Measurements from ENCODE around the gene SLC16A11. TPM values are rescaled to one million over a fixed set of nuclear protein-coding genes. Genes with fewer than 3 reads are reported as not detected.

SLC16A11 gene
- total RNA-seq, 1 experiment from 2014 or later: 0.48 TPM

DNA sequence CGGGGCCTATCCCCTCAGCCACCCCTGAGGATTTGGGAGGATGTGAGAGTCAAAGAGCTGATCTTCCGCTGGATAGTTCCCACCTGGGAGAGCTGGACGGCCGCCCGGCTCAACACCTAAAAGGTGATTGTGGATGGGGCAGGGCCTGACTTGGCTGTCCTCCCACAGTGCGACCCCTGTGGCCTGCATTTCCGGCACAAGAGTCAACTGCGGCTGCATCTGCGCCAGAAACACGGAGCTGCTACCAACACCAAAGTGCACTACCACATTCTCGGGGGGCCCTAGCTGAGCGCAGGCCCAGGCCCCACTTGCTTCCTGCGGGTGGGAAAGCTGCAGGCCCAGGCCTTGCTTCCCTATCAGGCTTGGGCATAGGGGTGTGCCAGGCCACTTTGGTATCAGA is 16.6 kb downstream of the SLC16A11 start:
- peaks cover 26% of the 10 kb centered on the region for H3K36me3 Mint-ChIP-seq
- peaks cover 31% of the 10 kb centered on the region for H3K27me3 Mint-ChIP-seq (ENCODE audit: low read depth)
- no peaks in the 10 kb centered on the region for H3K9me3 Mint-ChIP-seq
- DNase-seq (ENCODE audit: low spot score) (no peak), ATAC-seq (no peak)
- POLR2A ChIA-PET: interaction anchor here (1.1 kb wide), 1 partner anchor 9 kb away, joined by 3 read pairs; the partner anchor contains the start of gene SLC16A13
- peaks cover 18% of the 10 kb centered on the region; the same call in 1 of the 2 replicates for H3K4me1 Mint-ChIP-seq
- no peak overlapping the region for H3K4me3 Mint-ChIP-seq
- H3K27ac Mint-ChIP-seq: no peak overlapping the region
- TF ChIP-seq, protein P1, sequence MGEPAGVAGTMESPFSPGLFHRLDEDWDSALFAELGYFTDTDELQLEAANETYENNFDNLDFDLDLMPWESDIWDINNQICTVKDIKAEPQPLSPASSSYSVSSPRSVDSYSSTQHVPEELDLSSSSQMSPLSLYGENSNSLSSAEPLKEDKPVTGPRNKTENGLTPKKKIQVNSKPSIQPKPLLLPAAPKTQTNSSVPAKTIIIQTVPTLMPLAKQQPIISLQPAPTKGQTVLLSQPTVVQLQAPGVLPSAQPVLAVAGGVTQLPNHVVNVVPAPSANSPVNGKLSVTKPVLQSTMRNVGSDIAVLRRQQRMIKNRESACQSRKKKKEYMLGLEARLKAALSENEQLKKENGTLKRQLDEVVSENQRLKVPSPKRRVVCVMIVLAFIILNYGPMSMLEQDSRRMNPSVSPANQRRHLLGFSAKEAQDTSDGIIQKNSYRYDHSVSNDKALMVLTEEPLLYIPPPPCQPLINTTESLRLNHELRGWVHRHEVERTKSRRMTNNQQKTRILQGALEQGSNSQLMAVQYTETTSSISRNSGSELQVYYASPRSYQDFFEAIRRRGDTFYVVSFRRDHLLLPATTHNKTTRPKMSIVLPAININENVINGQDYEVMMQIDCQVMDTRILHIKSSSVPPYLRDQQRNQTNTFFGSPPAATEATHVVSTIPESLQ (CRISPR knock-in tag; IDR thresholded peaks at IDR 0.05): no peak
- TF ChIP-seq, protein P2, sequence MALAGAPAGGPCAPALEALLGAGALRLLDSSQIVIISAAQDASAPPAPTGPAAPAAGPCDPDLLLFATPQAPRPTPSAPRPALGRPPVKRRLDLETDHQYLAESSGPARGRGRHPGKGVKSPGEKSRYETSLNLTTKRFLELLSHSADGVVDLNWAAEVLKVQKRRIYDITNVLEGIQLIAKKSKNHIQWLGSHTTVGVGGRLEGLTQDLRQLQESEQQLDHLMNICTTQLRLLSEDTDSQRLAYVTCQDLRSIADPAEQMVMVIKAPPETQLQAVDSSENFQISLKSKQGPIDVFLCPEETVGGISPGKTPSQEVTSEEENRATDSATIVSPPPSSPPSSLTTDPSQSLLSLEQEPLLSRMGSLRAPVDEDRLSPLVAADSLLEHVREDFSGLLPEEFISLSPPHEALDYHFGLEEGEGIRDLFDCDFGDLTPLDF (CRISPR knock-in tag; IDR thresholded peaks at IDR 0.05): no peak
- no peak for TF ChIP-seq RELA (CRISPR knock-in tag; IDR thresholded peaks at IDR 0.05; ENCODE audit: borderline replicate concordance)
- CTCF ChIA-PET: interaction anchor here (1.2 to 1.4 kb wide), 2 partner anchors 8 to 150 kb away, joined by 3 to 4 read pairs; partner anchors contain the start of gene SLC16A13

DNA sequence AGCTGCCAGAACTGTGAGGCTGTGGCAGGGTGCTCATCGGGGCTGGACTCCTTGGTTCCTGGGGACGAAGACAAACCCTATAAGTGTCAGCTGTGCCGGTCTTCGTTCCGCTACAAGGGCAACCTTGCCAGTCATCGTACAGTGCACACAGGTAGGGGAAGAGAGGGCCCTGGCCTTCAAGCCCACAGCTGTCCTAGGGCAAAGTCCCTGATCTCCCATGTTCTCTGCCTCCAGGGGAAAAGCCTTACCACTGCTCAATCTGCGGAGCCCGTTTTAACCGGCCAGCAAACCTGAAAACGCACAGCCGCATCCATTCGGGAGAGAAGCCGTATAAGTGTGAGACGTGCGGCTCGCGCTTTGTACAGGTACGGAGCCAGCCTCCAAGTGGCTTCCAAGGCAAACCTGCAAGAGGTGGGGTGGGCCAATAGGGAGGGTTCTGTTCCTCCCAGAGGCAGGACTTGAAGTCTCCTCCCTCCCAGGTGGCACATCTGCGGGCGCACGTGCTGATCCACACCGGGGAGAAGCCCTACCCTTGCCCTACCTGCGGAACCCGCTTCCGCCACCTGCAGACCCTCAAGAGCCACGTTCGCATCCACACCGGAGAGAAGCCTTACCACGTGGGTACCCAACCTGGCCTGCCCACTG is 17.3 kb downstream of the SLC16A11 start:
- no peak for TF ChIP-seq ZNF232 (CRISPR knock-in tag; IDR thresholded peaks at IDR 0.05)
- peaks cover 21% of the 10 kb centered on the region for H3K4me1 Mint-ChIP-seq
- ChIA-PET POLR2A (interaction anchor here (1.1 to 1.4 kb wide), 2 partner anchors 9 kb away, joined by 3 to 4 read pairs; partner anchors contain the start of gene SLC16A13), CTCF (interaction anchor here (1.4 kb wide), 1 partner anchor 9 kb away, joined by 4 read pairs; the partner anchor contains the start of gene SLC16A13)
- H3K27me3 Mint-ChIP-seq (ENCODE audit: low read depth): peaks cover 36% of the 10 kb centered on the region
- DNase-seq (ENCODE audit: low spot score) (no peak), ATAC-seq (no peak)
- peaks cover 26% of the 10 kb centered on the region for H3K36me3 Mint-ChIP-seq
- H3K9me3 Mint-ChIP-seq: no peaks in the 10 kb centered on the region
- H3K4me3 Mint-ChIP-seq: no peak overlapping the region
- H3K27ac Mint-ChIP-seq: no peak overlapping the region

DNA sequence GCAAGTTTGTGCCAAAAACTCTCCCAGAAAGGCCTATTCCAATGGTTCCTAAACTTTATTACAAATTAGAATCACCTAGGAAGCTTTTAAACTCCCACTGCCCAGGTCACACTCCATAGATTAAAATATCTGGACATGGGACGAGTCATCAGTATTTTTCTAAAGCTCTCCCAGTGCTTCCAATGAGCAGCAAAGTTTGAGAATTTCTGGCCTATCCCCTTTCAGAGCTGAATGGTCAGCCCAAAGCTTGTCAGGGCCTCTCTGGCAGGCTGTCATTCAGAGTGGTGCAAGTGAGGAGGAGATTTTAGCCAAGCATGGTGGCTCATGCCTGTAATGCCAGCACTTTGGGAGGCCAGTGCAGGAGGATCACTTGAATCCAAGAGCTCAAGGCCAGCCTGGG is 18.6 kb downstream of the SLC16A11 start:
- H3K27me3 Mint-ChIP-seq (ENCODE audit: low read depth): peaks cover 47% of the 10 kb centered on the region
- ChIA-PET POLR2A (interaction anchor here (1.4 kb wide), 1 partner anchor 10 kb away, joined by 4 read pairs; the partner anchor contains the start of gene SLC16A13), CTCF (interaction anchor here (0.8 to 1.2 kb wide), 2 partner anchors 29 to 139 kb away, joined by 3 read pairs; partner anchors contain the start of gene ALOX12)
- no peak for ATAC-seq
- H3K9me3 Mint-ChIP-seq: no peaks in the 10 kb centered on the region
- peaks cover 25% of the 10 kb centered on the region for H3K36me3 Mint-ChIP-seq
- peaks cover 34% of the 10 kb centered on the region for H3K4me1 Mint-ChIP-seq
- H3K27ac Mint-ChIP-seq: no peak overlapping the region
- DNase-seq (ENCODE audit: low spot score): no peak
- H3K4me3 Mint-ChIP-seq: no peak overlapping the region
- no peak for TF ChIP-seq TEAD4 (CRISPR knock-in tag; IDR thresholded peaks at IDR 0.05)
- TF ChIP-seq, protein P3, sequence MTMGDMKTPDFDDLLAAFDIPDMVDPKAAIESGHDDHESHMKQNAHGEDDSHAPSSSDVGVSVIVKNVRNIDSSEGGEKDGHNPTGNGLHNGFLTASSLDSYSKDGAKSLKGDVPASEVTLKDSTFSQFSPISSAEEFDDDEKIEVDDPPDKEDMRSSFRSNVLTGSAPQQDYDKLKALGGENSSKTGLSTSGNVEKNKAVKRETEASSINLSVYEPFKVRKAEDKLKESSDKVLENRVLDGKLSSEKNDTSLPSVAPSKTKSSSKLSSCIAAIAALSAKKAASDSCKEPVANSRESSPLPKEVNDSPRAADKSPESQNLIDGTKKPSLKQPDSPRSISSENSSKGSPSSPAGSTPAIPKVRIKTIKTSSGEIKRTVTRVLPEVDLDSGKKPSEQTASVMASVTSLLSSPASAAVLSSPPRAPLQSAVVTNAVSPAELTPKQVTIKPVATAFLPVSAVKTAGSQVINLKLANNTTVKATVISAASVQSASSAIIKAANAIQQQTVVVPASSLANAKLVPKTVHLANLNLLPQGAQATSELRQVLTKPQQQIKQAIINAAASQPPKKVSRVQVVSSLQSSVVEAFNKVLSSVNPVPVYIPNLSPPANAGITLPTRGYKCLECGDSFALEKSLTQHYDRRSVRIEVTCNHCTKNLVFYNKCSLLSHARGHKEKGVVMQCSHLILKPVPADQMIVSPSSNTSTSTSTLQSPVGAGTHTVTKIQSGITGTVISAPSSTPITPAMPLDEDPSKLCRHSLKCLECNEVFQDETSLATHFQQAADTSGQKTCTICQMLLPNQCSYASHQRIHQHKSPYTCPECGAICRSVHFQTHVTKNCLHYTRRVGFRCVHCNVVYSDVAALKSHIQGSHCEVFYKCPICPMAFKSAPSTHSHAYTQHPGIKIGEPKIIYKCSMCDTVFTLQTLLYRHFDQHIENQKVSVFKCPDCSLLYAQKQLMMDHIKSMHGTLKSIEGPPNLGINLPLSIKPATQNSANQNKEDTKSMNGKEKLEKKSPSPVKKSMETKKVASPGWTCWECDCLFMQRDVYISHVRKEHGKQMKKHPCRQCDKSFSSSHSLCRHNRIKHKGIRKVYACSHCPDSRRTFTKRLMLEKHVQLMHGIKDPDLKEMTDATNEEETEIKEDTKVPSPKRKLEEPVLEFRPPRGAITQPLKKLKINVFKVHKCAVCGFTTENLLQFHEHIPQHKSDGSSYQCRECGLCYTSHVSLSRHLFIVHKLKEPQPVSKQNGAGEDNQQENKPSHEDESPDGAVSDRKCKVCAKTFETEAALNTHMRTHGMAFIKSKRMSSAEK (CRISPR knock-in tag; IDR thresholded peaks at IDR 0.05; ENCODE audit: borderline replicate concordance): no peak
- no peak for TF ChIP-seq NFYB (CRISPR knock-in tag; conservative IDR thresholded peaks at IDR 0.05; ENCODE audit: low read depth)
- TF ChIP-seq SMAD3 (CRISPR knock-in tag; IDR thresholded peaks at IDR 0.05; ENCODE audit: borderline replicate concordance): no peak
- no peak for TF ChIP-seq ZNF232 (CRISPR knock-in tag; IDR thresholded peaks at IDR 0.05)
- no peak for TF ChIP-seq ZNF263 (CRISPR knock-in tag; IDR thresholded peaks at IDR 0.05; ENCODE audit: low read depth)
- TF ChIP-seq CREB1 (CRISPR knock-in tag; IDR thresholded peaks at IDR 0.05): no peak
- TF ChIP-seq MXD4 (CRISPR knock-in tag; IDR thresholded peaks at IDR 0.05; ENCODE audit: borderline replicate concordance): no peak
- no peak for TF ChIP-seq IRF2 (CRISPR knock-in tag; IDR thresholded peaks at IDR 0.05; ENCODE audit: borderline replicate concordance, low read depth)
- TF ChIP-seq GTF2I (CRISPR knock-in tag; conservative IDR thresholded peaks at IDR 0.05): no peak
- no peak for TF ChIP-seq ZNF671 (CRISPR knock-in tag; IDR thresholded peaks at IDR 0.05)
- no peak for TF ChIP-seq SOX15 (CRISPR knock-in tag; IDR thresholded peaks at IDR 0.05)
- no peak for TF ChIP-seq NFE2L1 (CRISPR knock-in tag; IDR thresholded peaks at IDR 0.05)
- TF ChIP-seq, protein P4, sequence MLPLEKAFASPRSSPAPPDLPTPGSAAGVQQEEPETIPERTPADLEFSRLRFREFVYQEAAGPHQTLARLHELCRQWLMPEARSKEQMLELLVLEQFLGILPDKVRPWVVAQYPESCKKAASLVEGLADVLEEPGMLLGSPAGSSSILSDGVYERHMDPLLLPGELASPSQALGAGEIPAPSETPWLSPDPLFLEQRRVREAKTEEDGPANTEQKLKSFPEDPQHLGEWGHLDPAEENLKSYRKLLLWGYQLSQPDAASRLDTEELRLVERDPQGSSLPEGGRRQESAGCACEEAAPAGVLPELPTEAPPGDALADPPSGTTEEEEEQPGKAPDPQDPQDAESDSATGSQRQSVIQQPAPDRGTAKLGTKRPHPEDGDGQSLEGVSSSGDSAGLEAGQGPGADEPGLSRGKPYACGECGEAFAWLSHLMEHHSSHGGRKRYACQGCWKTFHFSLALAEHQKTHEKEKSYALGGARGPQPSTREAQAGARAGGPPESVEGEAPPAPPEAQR (CRISPR knock-in tag; IDR thresholded peaks at IDR 0.05): no peak
- TF ChIP-seq, protein P5, sequence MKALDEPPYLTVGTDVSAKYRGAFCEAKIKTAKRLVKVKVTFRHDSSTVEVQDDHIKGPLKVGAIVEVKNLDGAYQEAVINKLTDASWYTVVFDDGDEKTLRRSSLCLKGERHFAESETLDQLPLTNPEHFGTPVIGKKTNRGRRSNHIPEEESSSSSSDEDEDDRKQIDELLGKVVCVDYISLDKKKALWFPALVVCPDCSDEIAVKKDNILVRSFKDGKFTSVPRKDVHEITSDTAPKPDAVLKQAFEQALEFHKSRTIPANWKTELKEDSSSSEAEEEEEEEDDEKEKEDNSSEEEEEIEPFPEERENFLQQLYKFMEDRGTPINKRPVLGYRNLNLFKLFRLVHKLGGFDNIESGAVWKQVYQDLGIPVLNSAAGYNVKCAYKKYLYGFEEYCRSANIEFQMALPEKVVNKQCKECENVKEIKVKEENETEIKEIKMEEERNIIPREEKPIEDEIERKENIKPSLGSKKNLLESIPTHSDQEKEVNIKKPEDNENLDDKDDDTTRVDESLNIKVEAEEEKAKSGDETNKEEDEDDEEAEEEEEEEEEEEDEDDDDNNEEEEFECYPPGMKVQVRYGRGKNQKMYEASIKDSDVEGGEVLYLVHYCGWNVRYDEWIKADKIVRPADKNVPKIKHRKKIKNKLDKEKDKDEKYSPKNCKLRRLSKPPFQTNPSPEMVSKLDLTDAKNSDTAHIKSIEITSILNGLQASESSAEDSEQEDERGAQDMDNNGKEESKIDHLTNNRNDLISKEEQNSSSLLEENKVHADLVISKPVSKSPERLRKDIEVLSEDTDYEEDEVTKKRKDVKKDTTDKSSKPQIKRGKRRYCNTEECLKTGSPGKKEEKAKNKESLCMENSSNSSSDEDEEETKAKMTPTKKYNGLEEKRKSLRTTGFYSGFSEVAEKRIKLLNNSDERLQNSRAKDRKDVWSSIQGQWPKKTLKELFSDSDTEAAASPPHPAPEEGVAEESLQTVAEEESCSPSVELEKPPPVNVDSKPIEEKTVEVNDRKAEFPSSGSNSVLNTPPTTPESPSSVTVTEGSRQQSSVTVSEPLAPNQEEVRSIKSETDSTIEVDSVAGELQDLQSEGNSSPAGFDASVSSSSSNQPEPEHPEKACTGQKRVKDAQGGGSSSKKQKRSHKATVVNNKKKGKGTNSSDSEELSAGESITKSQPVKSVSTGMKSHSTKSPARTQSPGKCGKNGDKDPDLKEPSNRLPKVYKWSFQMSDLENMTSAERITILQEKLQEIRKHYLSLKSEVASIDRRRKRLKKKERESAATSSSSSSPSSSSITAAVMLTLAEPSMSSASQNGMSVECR (CRISPR knock-in tag; IDR thresholded peaks at IDR 0.05; ENCODE audit: borderline replicate concordance): no peak
